Duodenal mucosa (tissue), 2 donors: ENCODE results near the gene TWF2.

Source experiments
- H3K27ac ChIP-seq: one replicate; pipeline ENCODE4 v1.7.0; 2013; ENCODE audit warnings: low read depth, low read length
- H3K27me3 ChIP-seq, 2 donors: one replicate each; pipeline ENCODE4 v1.7.0; 2013; ENCODE audit warnings: low read length in 2 of 2, control low read depth in 1 of 2; ENCODE audit not compliant: insufficient read depth in 2 of 2, control insufficient read depth in 1 of 2
- H3K36me3 ChIP-seq, 2 donors: one replicate each; pipeline ENCODE4 v1.7.0; 2013; ENCODE audit warnings: low read length in 2 of 2, control low read depth in 1 of 2; ENCODE audit not compliant: insufficient read depth in 2 of 2, control insufficient read depth in 1 of 2
- H3K4me1 ChIP-seq, 2 donors: one replicate each; pipeline ENCODE4 v1.7.0; 2013; ENCODE audit warnings: low read length in 2 of 2, control low read depth in 1 of 2; ENCODE audit not compliant: insufficient read depth in 2 of 2, control insufficient read depth in 1 of 2
- H3K4me3 ChIP-seq, 2 donors: one replicate each; pipeline ENCODE4 v1.7.0; 2013; ENCODE audit warnings: low read length in 2 of 2, low read depth in 1 of 2
- H3K9ac ChIP-seq, 2 donors: one replicate each; pipeline ENCODE4 v1.7.0; 2013; ENCODE audit warnings: low read length in 2 of 2, low read depth in 1 of 2
- H3K9me3 ChIP-seq, 2 donors: one replicate each; pipeline ENCODE4 v1.7.0; 2013; ENCODE audit warnings: low read length in 2 of 2, control low read depth in 1 of 2; ENCODE audit not compliant: control insufficient read depth in 1 of 2

Gene TWF2

GRCh38 chr3:52208556-52208955 is 30.4 kb downstream of the TWF2 start:
- peaks cover 67 to 96% of the 10 kb centered on the region in 2 donors for H3K36me3 ChIP-seq

GRCh38 chr3:52205727-52206372 is 33.1 kb downstream of the TWF2 start:
- Histone ChIP-seq H3K9ac (no peak overlapping the region), H3K9me3 (no peaks in the 10 kb centered on the region), H3K4me3 (no peak overlapping the region), H3K27me3 (no peaks in the 10 kb centered on the region), H3K36me3 (peaks cover 61 to 92% of the 10 kb centered on the region in 2 donors), H3K27ac (no peak overlapping the region), H3K4me1 (peaks cover 0 to 13% of the 10 kb centered on the region in 2 donors)

More at GRCh38 chr3:52208556-52208955, 30.4 kb downstream of the TWF2 start:
- Histone ChIP-seq H3K4me1 (no peaks in the 10 kb centered on the region), H3K27me3 (no peaks in the 10 kb centered on the region), H3K27ac (no peak overlapping the region), H3K9me3 (no peaks in the 10 kb centered on the region), H3K9ac (no peak overlapping the region), H3K4me3 (no peak overlapping the region)

GRCh38 chr3:52204337-52205073 is 34.5 kb downstream of the TWF2 start:
- H3K27ac ChIP-seq = no peak overlapping the region
- H3K9ac ChIP-seq = no peak overlapping the region
- peaks cover 52 to 78% of the 10 kb centered on the region in 2 donors for H3K36me3 ChIP-seq
- H3K4me1 ChIP-seq = peaks cover 0 to 14% of the 10 kb centered on the region in 2 donors
- H3K4me3 ChIP-seq = no peak overlapping the region
- no peaks in the 10 kb centered on the region for H3K9me3 ChIP-seq
- no peaks in the 10 kb centered on the region for H3K27me3 ChIP-seq

DNA sequence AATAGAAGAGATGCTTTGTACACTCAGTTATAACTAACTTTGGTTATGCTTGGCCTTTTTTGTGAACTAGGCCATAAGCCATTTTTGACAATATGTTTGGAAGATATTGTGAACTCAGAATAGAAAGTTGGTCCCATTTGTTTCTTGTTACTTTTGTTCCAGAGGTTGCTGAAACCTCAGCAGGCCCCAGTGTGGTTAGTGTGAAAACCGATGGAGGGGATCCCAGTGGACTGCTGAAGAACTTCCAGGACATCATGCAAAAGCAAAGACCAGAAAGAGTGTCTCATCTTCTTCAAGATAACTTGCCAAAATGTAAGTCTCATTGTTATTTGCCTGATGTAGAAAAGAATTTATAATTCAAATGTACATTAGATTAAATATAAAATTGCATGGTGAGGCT is 35.3 kb downstream of the TWF2 start:
- Histone ChIP-seq H3K27ac (no peak overlapping the region), H3K36me3 (peaks cover 48 to 70% of the 10 kb centered on the region in 2 donors), H3K4me1 (peaks cover 8 to 22% of the 10 kb centered on the region in 2 donors), H3K27me3 (no peaks in the 10 kb centered on the region), H3K4me3 (no peak overlapping the region), H3K9ac (no peak overlapping the region), H3K9me3 (no peaks in the 10 kb centered on the region)

- Histone ChIP-seq H3K4me1 (peaks cover 14 to 26% of the 10 kb centered on the region in 2 donors), H3K27ac (no peak overlapping the region), H3K9ac (no peak overlapping the region), H3K36me3 (peaks cover 38 to 59% of the 10 kb centered on the region in 2 donors), H3K4me3 (no peak overlapping the region), H3K27me3 (no peaks in the 10 kb centered on the region), H3K9me3 (no peaks in the 10 kb centered on the region)
Observed at GRCh38 chr3:52202384-52203077, 36.4 kb downstream of the TWF2 start.

GRCh38 chr3:52200981-52201679 is 37.8 kb downstream of the TWF2 start:
- Histone ChIP-seq H3K4me3 (no peak overlapping the region), H3K27me3 (no peaks in the 10 kb centered on the region), H3K36me3 (peaks cover 34 to 48% of the 10 kb centered on the region in 2 donors), H3K4me1 (peaks cover 26 to 40% of the 10 kb centered on the region in 2 donors), H3K9me3 (no peaks in the 10 kb centered on the region), H3K27ac (no peak overlapping the region), H3K9ac (no peak overlapping the region)

DNA sequence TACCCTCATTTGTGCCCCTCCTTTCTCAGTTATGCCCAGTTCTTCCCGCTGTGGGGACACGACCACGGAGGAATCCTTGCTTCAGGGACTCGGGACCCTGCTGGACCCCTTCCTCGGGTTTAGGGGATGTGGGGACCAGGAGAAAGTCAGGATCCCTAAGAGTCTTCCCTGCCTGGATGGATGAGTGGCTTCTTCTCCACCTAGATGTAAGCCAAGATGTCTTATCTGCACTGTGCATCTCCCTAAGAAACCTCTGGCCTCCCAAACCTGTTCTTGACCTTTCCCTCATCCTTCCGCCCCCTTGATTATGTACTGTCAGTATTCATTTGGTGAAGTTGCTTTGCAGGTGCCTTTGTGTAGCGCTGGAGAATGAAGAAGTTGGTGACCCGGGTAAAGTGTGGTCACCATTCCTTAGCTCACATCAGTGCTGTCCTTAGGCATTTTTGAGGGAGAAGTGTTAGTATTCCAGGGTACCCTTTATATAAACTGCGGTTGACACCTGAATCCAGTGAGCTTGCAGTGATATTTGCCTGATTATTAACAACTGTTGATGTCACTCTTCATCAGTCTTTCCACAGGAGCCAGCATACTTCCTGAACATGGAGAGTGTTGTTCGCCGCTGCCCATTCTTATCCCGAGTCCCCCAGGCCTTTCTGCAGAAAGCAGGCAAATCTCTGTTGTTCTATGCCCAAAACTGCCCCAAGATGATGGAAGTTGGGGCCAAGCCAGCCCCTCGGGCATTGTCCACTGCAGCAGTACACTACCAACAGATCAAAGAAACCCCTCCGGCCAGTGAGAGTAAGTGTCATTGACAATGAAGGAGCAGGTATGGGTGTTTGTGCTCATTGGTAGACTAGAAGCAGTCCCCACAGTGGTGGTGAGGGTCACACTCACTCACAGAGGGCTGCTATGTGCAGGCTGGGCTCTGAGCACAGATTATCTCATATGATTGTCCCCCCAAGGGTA is 40.0 kb downstream of the TWF2 start:
- no peaks in the 10 kb centered on the region for H3K27me3 ChIP-seq
- peak overlapping the region; percentile 15 for H3K27ac ChIP-seq
- no peaks in the 10 kb centered on the region for H3K9me3 ChIP-seq
- peak overlapping the region; percentile 85 to 95 for H3K9ac ChIP-seq
- H3K4me1 ChIP-seq = peaks cover 31 to 50% of the 10 kb centered on the region in 2 donors
- peak overlapping the region; percentile 90 to 91 for H3K4me3 ChIP-seq
- H3K36me3 ChIP-seq = peaks cover 16 to 26% of the 10 kb centered on the region in 2 donors

DNA sequence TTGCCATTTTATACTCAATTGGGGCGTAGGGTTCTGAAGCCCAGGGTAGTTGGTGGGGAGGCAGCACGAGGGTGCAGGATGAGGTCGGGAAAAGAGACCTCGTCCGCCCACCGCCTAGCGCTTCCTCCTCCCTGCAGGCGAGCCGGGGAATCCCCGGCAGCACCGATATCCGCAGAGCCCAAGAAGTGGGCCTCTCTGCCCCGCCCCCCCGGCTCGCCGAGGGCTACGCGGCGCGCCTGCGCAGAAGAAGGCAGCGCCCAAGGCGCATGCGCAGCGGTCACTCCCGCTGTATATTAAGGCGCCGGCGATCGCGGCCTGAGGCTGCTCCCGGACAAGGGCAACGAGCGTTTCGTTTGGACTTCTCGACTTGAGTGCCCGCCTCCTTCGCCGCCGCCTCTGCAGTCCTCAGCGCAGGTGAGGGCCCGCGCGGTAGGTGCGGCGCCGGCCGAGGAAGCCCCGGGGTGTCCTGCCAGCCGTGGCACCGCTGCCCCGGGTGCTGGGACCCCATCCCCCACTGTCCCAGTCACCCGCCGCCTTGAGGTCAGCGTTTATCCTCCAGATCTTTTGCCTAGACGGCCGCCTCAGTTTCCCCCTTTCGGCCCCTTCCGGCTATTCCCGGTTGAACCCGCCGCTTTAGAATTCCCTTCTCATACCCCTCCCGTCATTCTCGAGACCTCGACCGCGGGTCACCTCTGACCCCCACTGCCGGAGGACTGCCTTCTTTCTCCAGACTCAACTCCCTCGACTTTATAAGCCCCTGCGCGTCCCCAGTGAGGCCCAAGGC is 40.9 kb downstream of the TWF2 start, which contains the start of gene ALAS1:
Gene ALAS1, plus strand, starts transcription at position 319 of the 784 bp plus-strand sequence. CDS start 1,082 bp downstream, outside the sequence.
- Histone ChIP-seq H3K27me3 (no peaks in the 10 kb centered on the region), H3K4me1 (peaks cover 34 to 50% of the 10 kb centered on the region in 2 donors), H3K4me3 (peak within 1 kb of the TSS; percentile 90 to 91), H3K36me3 (peaks cover 7 to 17% of the 10 kb centered on the region in 2 donors), H3K9me3 (no peaks in the 10 kb centered on the region), H3K27ac (peak within 1 kb of the TSS; percentile 88), H3K9ac (peak within 1 kb of the TSS; percentile 85 to 95)
